ACHN (cell line): Measurements from ENCODE around the gene IL1F10.

Experiments
- DNase-seq: peaks from one replicate; pipeline ENCODE4 v3.0.0-alpha.2; 2015
- in situ Hi-C: cut with HindIII; loops from 2 replicates; pipeline ENCODE4 v1.10.0; 2017; ENCODE audit warnings: low sequenced_read_pairs, low pct_ligation_motif_present, low pct_unique_long_range_greater_than_20kb

The IL1F10 gene

GRCh38 chr2:113057117-113057516, 10.7 kb upstream of the IL1F10 start:
- DNase-seq = no peak
- in situ Hi-C loops = no loop called here

DNA sequence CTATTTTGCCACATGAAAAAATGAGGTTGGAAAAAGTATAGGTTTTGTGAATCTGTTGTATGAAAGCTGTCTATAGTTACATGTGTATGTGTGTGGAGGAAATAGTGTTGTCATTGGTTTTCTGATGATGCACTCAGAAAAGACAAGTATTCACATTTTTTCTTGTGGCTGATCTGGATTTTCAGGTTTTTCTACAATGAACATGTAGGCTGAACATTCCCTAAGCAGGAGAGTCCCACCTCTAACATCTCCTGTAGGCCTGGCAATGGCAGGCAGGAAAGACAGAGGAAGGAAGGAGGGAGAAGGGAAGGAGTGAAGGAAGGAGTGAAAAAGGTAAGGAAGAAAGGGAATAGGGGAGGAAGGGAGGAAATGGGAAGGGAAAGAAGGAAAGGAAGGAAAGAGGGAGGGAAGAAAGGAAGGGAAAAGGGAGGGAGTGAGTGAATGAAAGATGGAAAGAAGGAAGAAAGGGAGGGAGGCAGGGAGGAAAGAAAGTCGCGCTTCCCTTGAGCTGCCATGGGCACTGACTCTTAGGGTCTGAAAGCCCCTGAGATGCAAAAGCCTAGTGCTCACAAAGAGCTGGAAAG, 9.3 kb upstream of the IL1F10 start:
- DNase-seq = no peak

GRCh38 chr2:113058998-113059960, 8.5 kb upstream of the IL1F10 start, which contains the start of gene IL36RN:
Gene IL36RN (plus strand): TSS chr2:113059198. CDS start chr2:113059439, 241 bp downstream.
- in situ Hi-C loops = no loop called here
- DNase-seq = no peak

More for the DNA sequence above, 9.3 kb upstream of the IL1F10 start:
- in situ Hi-C loops = no loop called here

- DNase-seq = no peak
- in situ Hi-C loops = no loop called here
These were observed 7.4 kb upstream of the IL1F10 start for GRCh38 chr2:113060396-113060795.

GRCh38 chr2:113060796-113061195, 7.0 kb upstream of the IL1F10 start:
- in situ Hi-C loops = no loop called here
- DNase-seq = no peak

- DNase-seq = no peak
- in situ Hi-C loops = no loop called here
These were observed 6.5 kb upstream of the IL1F10 start for GRCh38 chr2:113061241-113061640.

DNA sequence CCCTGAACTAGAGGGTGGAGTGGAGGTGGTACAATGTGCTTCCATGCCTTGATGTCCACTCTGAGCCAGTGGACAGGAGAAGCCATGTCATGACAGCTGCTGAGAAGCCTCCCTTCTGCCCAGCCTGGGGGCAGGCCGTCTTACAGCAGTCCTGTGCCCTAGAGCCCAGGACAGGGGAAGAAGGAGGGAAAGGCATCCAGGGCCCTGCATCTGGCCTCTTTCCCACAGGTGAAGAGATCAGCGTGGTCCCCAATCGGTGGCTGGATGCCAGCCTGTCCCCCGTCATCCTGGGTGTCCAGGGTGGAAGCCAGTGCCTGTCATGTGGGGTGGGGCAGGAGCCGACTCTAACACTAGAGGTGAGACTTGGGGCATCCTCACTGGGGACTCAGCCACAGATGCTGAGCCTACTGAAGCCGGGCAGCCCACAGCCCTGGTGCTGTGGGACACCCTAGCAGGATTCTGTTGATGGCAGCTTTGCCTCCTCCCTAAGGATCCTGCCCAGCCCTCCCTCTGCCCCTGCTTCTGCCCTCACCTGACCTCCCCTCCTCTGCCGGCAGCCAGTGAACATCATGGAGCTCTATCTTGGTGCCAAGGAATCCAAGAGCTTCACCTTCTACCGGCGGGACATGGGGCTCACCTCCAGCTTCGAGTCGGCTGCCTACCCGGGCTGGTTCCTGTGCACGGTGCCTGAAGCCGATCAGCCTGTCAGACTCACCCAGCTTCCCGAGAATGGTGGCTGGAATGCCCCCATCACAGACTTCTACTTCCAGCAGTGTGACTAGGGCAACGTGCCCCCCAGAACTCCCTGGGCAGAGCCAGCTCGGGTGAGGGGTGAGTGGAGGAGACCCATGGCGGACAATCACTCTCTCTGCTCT, 5.6 kb upstream of the IL1F10 start:
- DNase-seq = no peak
- in situ Hi-C loops = no loop called here

DNA sequence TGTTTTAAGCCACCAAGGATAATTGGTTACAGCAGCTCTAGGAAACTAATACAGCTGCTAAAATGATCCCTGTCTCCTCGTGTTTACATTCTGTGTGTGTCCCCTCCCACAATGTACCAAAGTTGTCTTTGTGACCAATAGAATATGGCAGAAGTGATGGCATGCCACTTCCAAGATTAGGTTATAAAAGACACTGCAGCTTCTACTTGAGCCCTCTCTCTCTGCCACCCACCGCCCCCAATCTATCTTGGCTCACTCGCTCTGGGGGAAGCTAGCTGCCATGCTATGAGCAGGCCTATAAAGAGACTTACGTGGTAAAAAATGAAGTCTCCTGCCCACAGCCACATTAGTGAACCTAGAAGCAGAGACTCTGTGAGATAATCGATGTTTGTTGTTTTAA, 3.5 kb upstream of the IL1F10 start:
- in situ Hi-C loops = no loop called here
- DNase-seq = no peak

DNA sequence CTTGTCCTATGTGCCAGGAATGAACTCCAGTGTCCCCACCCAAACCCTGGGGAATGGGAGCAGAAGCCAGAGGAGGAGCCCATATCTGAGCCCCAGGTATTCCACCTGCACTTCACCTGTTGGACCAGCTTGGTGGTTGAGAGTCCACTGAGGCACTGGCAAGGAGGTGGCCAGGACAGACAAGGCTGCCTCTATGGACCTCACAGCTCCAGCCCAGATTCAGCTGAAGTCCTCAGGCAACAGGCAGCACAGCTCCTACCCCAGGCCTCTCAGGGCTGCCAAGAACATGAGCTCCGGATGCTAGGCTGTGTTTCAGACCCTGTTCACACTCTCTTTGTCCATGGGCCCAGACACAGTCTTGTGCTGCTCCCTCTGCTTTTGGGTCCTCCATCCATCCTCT, 2.9 kb upstream of the IL1F10 start:
- in situ Hi-C loops = no loop called here
- DNase-seq = no peak

DNA sequence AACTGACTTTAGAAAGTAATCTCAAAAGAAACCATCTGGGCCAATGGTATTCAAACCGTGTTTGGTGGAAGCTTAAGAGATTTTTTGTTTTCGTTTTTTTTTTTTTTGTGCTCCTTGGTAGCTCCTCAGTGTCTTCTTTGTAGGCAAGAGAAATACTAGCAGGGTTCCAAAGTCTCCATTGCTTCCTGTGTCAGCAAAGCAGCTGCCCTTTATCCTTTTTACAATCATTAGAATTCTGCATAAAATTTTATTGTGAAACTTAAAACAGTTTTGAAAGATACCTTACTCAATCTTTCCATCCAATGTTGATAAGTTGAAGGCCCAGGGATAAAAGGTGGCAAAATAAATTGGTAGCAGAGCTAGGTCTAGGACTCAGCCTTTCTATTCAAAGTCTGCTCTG, 479 bp downstream of the IL1F10 start:
- DNase-seq = no peak
- in situ Hi-C loops = no loop called here

- in situ Hi-C loops = no loop called here
- DNase-seq = peak; percentile 59
These were observed 1.1 kb downstream of the IL1F10 start for GRCh38 chr2:113068706-113069485.

DNA sequence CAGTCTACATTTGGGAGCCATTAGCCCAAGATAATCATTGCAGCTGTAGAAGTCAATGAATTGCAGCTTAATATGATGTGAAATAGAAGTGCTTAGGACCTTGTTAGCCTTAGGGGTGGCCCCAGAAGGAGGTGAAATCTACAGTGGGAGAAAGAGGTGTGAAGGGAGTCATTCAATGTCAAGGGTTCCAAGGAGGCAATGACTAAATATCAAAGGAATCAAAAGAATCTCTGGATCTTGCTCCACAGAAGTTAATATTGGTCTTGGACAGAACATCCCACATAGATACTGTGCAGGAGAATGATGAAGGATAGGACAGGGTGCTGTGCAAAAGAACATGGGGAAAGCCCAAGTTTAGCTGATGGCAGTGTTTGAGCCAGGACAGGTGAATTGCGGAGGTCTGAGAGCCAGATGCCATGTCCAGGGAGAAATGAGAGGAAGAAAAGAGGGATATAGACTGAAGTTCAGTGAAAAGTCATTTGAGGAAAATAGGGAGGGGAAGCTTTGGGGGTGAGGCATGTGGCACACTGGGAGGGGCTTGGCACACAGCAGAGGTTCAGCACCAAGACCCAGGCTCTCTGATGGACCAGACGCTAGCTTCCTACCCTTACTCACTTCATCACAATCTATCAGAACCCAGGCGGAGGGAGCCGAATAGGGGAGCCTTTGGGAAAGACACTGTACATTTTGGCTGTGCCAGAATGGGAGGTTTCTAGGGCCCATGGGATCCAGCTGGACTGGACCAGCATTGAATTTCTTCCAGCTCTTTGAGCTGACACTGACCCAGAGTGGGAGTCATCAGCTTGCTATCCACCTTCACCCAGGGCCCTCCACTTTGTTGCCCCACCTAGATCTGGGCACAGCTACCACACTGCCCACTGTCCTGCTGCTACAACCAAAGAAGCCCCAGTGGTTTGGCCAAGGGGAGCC, 2.2 kb downstream of the IL1F10 start:
- in situ Hi-C loops = no loop called here

DNA sequence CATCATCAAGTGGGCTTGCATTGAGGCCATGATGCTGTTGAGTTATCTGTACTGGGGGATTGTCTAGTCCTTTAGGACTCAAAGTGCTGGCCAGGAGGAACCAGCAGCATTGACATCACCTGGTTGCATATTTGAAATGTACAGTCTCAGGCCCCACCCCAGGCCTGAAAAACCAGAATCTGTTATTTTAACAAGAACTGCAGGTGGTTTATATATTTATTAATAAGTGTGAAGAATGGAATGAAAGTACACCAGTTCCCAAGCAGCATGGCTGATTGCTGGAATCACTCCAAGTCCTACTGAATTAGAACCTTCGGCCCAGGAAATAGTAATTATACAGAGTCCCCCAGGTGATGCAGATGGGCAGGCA, 2.8 kb downstream of the IL1F10 start:
- no peak for DNase-seq
- in situ Hi-C loops = no loop called here

More for the DNA sequence above, 2.2 kb downstream of the IL1F10 start:
- DNase-seq = peak; percentile 86

DNA sequence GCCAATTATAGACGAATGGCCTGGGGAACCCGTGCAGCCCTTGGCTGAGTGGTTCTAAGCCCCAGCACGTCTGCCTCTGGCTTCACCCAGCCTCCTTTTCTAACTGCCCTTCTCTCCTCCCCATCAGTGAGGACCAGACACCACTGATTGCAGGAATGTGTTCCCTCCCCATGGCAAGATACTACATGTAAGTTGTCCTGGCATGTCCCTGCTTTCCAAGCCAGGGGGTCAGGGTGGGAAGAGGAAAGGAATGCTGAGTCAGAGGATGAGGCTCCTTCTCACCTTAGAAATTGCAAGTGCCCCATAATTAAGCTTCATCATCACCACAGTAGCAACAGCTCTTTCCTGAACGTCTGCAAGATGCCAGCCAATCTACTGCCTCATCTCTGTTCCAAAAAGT, 4.8 kb downstream of the IL1F10 start:
- DNase-seq = no peak
- in situ Hi-C loops = no loop called here

GRCh38 chr2:113073325-113073834, 5.6 kb downstream of the IL1F10 start:
- in situ Hi-C loops = no loop called here
- DNase-seq = no peak

- no peak for DNase-seq
- in situ Hi-C loops = no loop called here
These were observed 7.3 kb downstream of the IL1F10 start for GRCh38 chr2:113075030-113075429.

- no peak for DNase-seq
- in situ Hi-C loops = no loop called here
These were observed 7.8 kb downstream of the IL1F10 start for GRCh38 chr2:113075600-113075999.
